HepG2 (cell line): ENCODE measurements around the gene CTSA. TPM values are rescaled to one million over a fixed set of nuclear protein-coding genes. Genes with fewer than 3 reads are reported as not detected.

Source experiments
- ATF7-NPFF ChIP-seq: sonication (generic); formaldehyde crosslinking; IDR thresholded peaks from 2 replicates; pipeline ENCODE4 v1.8.1; 2023; ENCODE audit warnings: mild to moderate bottlenecking, low read depth, missing genetic modification reagents, moderate library complexity
- BCL3 ChIP-seq: sonication (generic); formaldehyde crosslinking; IDR thresholded peaks from 2 replicates; pipeline ENCODE4 v1.5.1; 2020; ENCODE audit warnings: mild to moderate bottlenecking, missing genetic modification reagents, moderate library complexity
- E2F2 ChIP-seq: sonication (generic); formaldehyde crosslinking; IDR thresholded peaks from 2 replicates; pipeline ENCODE4 v1.4.0; 2020; ENCODE audit warnings: missing genetic modification reagents, borderline replicate concordance
- HMG20B ChIP-seq: conservative IDR thresholded peaks from 2 replicates; pipeline ENCODE4 v1.6.1; 2016; ENCODE audit warnings: missing genetic modification reagents, missing compliant biosample characterization
- IRX3 ChIP-seq: sonication (generic); formaldehyde crosslinking; IDR thresholded peaks from 2 replicates; pipeline ENCODE4 v1.8.1; 2023; ENCODE audit warnings: mild to moderate bottlenecking, low read depth, missing genetic modification reagents, borderline replicate concordance
- KDM4B ChIP-seq: sonication (generic); formaldehyde crosslinking; IDR thresholded peaks from 2 replicates; pipeline ENCODE4 v1.4.0; 2020; ENCODE audit warnings: missing genetic modification reagents
- MXD3 ChIP-seq: IDR thresholded peaks from 2 replicates; pipeline ENCODE4 v1.6.1; 2016; ENCODE audit warnings: mild to moderate bottlenecking, missing biosample characterization, missing genetic modification reagents
- MZF1 ChIP-seq: sonication (generic); formaldehyde crosslinking; IDR thresholded peaks from 2 replicates; pipeline ENCODE4 v1.8.1; 2023; ENCODE audit warnings: mild to moderate bottlenecking, missing genetic modification reagents, borderline replicate concordance
- NR1H2 ChIP-seq: sonication (generic); formaldehyde crosslinking; IDR thresholded peaks from 2 replicates; pipeline ENCODE4 v1.8.1; 2022; ENCODE audit warnings: low read depth, missing genetic modification reagents, borderline replicate concordance
- PRPF4 ChIP-seq: fragments of 200-400 bp; formaldehyde crosslinking; IDR thresholded peaks from 2 replicates; pipeline ENCODE4 v1.6.1; 2016; ENCODE audit warnings: low read length, low read depth; ENCODE audit not compliant: poor library complexity, severe bottlenecking
- RARG ChIP-seq: sonication (generic); formaldehyde crosslinking; IDR thresholded peaks from 2 replicates; pipeline ENCODE4 v1.4.0; 2020; ENCODE audit warnings: low read depth, mild to moderate bottlenecking, missing genetic modification reagents
- SMAD1 ChIP-seq: sonication (generic); formaldehyde crosslinking; IDR thresholded peaks from 2 replicates; pipeline ENCODE4 v1.4.0; 2020; ENCODE audit warnings: missing genetic modification reagents, low read depth, mild to moderate bottlenecking, borderline replicate concordance
- ZFY ChIP-seq: sonication (generic); formaldehyde crosslinking; IDR thresholded peaks from 2 replicates; pipeline ENCODE4 v1.4.0; 2020; ENCODE audit warnings: missing genetic modification reagents
- ZKSCAN5 ChIP-seq: sonication (generic); formaldehyde crosslinking; IDR thresholded peaks from 2 replicates; pipeline ENCODE4 v1.5.1; 2020; ENCODE audit warnings: mild to moderate bottlenecking, missing genetic modification reagents
- ZNF234 ChIP-seq: sonication (generic); formaldehyde crosslinking; conservative IDR thresholded peaks from 2 replicates; pipeline ENCODE4 v1.5.1; 2020; ENCODE audit warnings: mild to moderate bottlenecking, missing genetic modification reagents
- ZNF431 ChIP-seq: sonication (generic); formaldehyde crosslinking; IDR thresholded peaks from 2 replicates; pipeline ENCODE4 v1.9.0; 2022; ENCODE audit warnings: missing genetic modification reagents, low read depth, mild to moderate bottlenecking, borderline replicate concordance
- ZNF496 ChIP-seq: sonication (generic); formaldehyde crosslinking; IDR thresholded peaks from 2 replicates; pipeline ENCODE4 v1.8.1; 2023; ENCODE audit warnings: mild to moderate bottlenecking, moderate library complexity, missing genetic modification reagents; ENCODE audit not compliant: insufficient replicate concordance
- ZNF562 ChIP-seq: sonication (generic); formaldehyde crosslinking; IDR thresholded peaks from 2 replicates; pipeline ENCODE4 v1.8.0; 2022; ENCODE audit warnings: missing genetic modification reagents, borderline replicate concordance
- ZNF589 ChIP-seq: sonication (generic); formaldehyde crosslinking; conservative IDR thresholded peaks from 2 replicates; pipeline ENCODE4 v1.8.0; 2022; ENCODE audit warnings: mild to moderate bottlenecking, moderate library complexity, missing genetic modification reagents
- ZNF761 ChIP-seq: sonication (generic); formaldehyde crosslinking; conservative IDR thresholded peaks from 2 replicates; pipeline ENCODE4 v1.4.0; 2020; ENCODE audit warnings: mild to moderate bottlenecking, missing genetic modification reagents
- ZSCAN29 ChIP-seq: sonication (generic); formaldehyde crosslinking; conservative IDR thresholded peaks from 2 replicates; pipeline ENCODE4 v1.4.0; 2020; ENCODE audit warnings: mild to moderate bottlenecking, missing genetic modification reagents
- polyA plus RNA-seq, 8 experiments: library from polyadenylated mRNA; depleted of rRNA in 3 of 8; stranded (reverse) in 7 of 8; unstranded in 1 of 8; fragments of >200 nt; fragmentation: Illumina TruSeq in 4 of 8; extraction: Trizol in 4 of 8; gene quantifications; 2 replicates each; pipeline versions ENCODE4 v1.2.1 to v1.2.3, GENCODE V29; 2011 to 2016; ENCODE audit warnings: low read depth in 4 of 8, missing spikeins in 1 of 8, mixed read lengths in 1 of 8; ENCODE audit not compliant: insufficient read depth in 1 of 8
- total RNA-seq, 5 experiments: library from RNA; depleted of rRNA; stranded (reverse); fragments of >200 nt; fragmentation: Illumina TruSeq; extraction: Trizol; gene quantifications; 2 replicates each; pipeline ENCODE4 v1.2.3, GENCODE V29; 2016; ENCODE audit warnings: low read depth in 1 of 5
- TF ChIP-seq, protein P1 (sequence below): IDR thresholded peaks from 2 replicates; pipeline ENCODE4 v1.6.1; 2016; ENCODE audit warnings: low read depth
- TF ChIP-seq, protein P2 (sequence below): sonication (generic); formaldehyde crosslinking; IDR thresholded peaks from 2 replicates; pipeline ENCODE4 v1.8.1; 2023; ENCODE audit warnings: mild to moderate bottlenecking, moderate library complexity, missing genetic modification reagents

CTSA gene
- total and polyA plus RNA-seq, 2 of the 13 experiments (the other 11 are each of a cell fraction or from before 2014, with no cell fraction given): 202 to 231 TPM

- TF ChIP-seq ZSCAN29: no peak
- TF ChIP-seq ZNF234 (CRISPR knock-in tag): 0 out of 2 replicates have a peak, but pooled peaks have one; percentile 29
- TF ChIP-seq HMG20B (CRISPR knock-in tag): 0 out of 2 replicates have a peak, but pooled peaks have one; percentile 10
- TF ChIP-seq, protein P1, sequence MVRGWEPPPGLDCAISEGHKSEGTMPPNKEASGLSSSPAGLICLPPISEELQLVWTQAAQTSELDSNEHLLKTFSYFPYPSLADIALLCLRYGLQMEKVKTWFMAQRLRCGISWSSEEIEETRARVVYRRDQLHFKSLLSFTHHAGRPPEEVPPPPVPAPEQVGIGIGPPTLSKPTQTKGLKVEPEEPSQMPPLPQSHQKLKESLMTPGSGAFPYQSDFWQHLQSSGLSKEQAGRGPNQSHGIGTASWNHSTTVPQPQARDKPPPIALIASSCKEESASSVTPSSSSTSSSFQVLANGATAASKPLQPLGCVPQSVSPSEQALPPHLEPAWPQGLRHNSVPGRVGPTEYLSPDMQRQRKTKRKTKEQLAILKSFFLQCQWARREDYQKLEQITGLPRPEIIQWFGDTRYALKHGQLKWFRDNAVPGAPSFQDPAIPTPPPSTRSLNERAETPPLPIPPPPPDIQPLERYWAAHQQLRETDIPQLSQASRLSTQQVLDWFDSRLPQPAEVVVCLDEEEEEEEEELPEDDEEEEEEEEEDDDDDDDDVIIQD (CRISPR knock-in tag): 0 out of 2 replicates have a peak, but pooled peaks have one; percentile 41
- no peak for TF ChIP-seq MZF1 (CRISPR knock-in tag)
- TF ChIP-seq ZNF496 (CRISPR knock-in tag): no peak
- peak; percentile 81; the same call in 1 of the 2 replicates for TF ChIP-seq ZKSCAN5 (CRISPR knock-in tag)
- TF ChIP-seq ZNF589 (CRISPR knock-in tag): peak; percentile 87; the same call in 1 of the 2 replicates
- TF ChIP-seq BCL3 (CRISPR knock-in tag): no peak
- TF ChIP-seq MXD3 (CRISPR knock-in tag): no peak
- TF ChIP-seq ATF7-NPFF: no peak
- TF ChIP-seq IRX3 (CRISPR knock-in tag): no peak
- no peak for TF ChIP-seq ZNF761 (CRISPR knock-in tag)
- peak; percentile 58; the same call in 1 of the 2 replicates for TF ChIP-seq ZNF431 (CRISPR knock-in tag)
- no peak for TF ChIP-seq KDM4B
- TF ChIP-seq RARG (CRISPR knock-in tag): no peak
- no peak for TF ChIP-seq E2F2 (CRISPR knock-in tag)
- peak; percentile 84; the same call in 1 of the 2 replicates for TF ChIP-seq NR1H2 (CRISPR knock-in tag)
- no peak for TF ChIP-seq PRPF4
- TF ChIP-seq, protein P2, sequence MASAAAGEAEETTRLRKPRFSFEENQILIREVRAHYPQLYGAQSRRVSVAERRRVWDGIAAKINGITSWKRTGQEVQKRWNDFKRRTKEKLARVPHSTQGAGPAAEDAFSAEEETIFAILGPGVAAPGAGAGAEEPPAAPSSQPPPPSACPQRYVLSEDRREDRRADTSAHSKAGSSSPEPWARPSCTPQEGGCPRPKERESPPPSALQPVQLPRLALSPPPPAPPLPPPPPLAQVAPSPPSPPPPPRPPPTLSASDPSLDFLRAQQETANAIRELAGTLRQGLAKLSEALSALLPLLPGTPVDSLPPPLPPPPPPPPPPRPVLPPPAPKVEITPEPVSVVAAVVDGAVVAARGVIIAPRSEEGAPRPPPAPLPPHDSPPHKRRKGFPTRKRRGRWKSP: no peak
- no peak for TF ChIP-seq SMAD1
- peak; percentile 69; the same call in 1 of the 2 replicates for TF ChIP-seq ZFY
- no peak for TF ChIP-seq ZNF562 (CRISPR knock-in tag)
Observed at GRCh38 chr20:45909336-45909808, 18.2 kb downstream of the CTSA start (continued).
